GM19438 (cell line): ENCODE data around the gene PHF5A.
"Not testable (repeated sequence)": the region's sequence is repeated elsewhere in the genome, so short reads cannot be mapped to it uniquely, and the experiment has no call there.

Experiments used
- ATAC-seq: cut with Tn5 transposase; IDR thresholded peaks from one replicate; pipeline ENCODE4 v1.9.1; 2021; ENCODE audit warnings: low read depth; ENCODE audit not compliant: unreplicated experiment

PHF5A gene

DNA sequence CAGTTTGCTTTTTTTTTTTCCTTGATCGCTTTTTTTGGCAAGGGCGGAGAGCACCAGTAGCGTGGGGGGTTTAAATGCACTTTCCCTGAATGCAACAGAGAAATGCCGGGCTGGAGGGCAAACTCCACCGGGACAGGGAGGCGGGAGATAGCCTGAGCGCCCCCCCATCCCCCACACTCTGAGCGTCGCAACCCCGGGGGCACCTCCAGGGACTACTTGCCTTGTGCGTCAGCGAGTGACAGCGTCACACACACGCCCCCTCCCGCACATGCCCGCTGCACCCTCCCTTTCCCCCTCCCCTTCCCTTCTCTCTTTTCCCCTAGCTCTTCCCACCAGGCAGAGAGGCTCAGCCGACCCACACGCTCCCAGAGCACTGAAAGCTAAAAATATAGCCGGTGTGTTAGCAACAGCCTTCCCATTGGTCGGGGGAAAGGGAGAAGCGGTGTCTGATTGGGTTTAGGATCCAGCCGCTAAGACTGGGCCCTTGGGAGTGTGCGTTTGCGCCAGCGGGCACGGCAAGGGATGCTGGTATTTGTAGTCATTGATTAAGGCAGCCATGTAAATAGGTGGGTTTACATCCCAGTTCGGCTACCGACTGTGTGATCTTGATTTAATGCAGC is 20.2 kb downstream of the PHF5A start:
- peak; percentile 45 for ATAC-seq

- no peak for ATAC-seq
Observed at GRCh38 chr22:41447435-41448188, 20.9 kb downstream of the PHF5A start.

- ATAC-seq: peak; percentile 38
Observed at GRCh38 chr22:41446639-41447434, 21.7 kb downstream of the PHF5A start, which contains the start of gene TOB2. TOB2 (minus strand) TSS chr22:41446801; CDS start chr22:41437345, 9,456 bp downstream.

DNA sequence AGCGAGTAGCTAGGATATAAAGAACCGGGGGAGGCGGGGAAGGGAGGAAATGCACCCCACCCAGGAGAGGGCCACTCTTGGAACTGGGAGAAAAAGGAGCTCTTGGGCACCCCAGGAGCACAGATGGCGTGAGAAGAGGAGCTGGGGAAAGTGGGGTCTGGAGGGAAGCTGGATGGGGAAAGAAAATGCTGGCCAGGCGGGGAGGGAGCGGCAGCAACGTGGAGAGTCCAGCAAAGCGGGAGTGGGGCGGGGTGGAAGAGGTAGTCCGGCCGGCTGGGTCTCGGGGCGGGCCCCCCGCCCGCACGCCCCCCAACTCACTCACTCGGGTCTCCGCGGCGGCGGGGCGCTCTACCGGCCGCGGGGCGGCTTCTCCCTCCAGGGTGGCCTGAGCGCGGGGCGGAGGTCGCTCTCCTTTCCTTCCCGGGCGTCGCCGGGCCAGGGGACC is 22.4 kb downstream of the PHF5A start:
- ATAC-seq: no peak

GRCh38 chr22:41445129-41446056 is 23.1 kb downstream of the PHF5A start:
- no peak for ATAC-seq

GRCh38 chr22:41444360-41445128 is 23.9 kb downstream of the PHF5A start:
- peak; percentile 47 for ATAC-seq

- ATAC-seq: no peak
Observed at GRCh38 chr22:41442240-41442792, 26.2 kb downstream of the PHF5A start.

DNA sequence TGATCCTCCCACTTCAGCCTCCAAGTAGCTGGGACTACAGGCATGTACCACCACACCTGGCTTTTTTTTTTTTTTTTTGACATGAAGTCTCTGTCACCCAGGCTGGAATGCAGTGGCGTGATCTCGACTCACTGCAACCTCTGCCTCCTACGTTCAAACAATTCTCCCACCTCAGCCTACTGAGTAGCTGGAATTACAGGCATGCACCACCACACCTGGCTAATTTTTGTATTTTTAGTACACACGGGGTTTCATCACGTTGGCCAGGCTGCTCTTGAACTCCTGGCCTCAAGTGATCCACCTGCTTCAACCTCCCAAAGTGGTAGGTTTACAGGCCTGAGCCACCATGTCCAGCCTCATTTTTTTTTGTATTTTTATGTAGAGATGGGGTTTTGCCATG is 28.0 kb downstream of the PHF5A start:
- ATAC-seq: not testable (repeated sequence)

DNA sequence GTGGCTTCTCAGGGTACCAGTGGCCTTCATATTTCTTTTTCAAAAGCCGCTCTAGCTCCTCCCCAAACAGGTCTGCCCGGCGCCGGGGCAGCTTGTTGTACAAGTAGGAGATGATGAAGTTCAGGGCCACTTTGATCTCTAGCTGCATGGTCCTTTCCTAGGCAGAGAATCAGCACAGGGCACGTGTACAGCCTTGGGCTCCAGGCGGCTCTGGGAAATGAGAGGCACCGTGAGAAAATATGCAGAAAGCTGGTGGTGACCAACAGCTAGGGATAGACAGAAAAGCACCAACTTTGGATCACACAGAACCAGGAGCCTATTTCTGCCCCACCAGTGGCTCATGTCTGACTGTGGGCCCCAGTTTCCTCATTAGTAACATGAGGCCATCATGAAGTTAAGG is 31.3 kb downstream of the PHF5A start:
- no peak for ATAC-seq

DNA sequence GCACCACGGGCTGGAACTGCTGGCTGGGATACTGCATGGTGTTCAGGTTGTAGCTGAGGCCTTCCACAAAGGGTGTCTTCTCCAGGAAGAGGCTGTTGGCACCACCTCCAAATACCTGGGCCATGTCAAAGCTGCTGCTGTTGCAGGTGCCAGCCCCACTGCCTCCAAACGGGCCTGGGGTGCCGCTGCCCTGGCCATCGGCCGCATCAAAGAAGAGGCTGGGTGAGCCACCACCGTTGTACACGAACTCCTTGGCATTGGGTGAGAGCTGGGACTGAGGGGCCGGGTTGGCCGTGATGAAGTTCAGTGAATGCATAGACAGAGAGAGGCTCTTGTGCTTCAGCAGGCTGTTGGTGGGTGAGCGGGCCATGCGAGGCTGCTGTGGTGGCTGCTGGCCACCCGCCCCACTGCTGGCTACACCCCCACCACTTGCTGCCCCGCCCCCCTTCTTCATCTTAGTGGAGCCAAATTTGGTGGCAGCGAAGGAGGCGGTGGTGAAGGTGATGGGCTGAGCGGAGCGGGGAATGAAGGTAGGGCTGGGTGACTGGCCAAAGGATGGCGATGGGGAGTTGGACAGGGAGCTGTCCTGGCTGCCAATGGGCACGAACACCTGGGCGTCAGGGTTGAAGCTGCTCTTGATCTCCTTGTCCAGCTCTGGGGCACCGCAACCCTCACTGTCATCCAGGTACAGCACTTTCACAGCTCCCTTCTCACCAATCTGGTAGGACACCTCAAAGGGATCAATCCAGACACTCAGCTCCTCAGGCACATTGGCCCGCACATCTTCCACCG is 32.0 kb downstream of the PHF5A start:
- no peak for ATAC-seq

GRCh38 chr22:41435560-41435959 is 32.9 kb downstream of the PHF5A start:
- ATAC-seq: no peak

DNA sequence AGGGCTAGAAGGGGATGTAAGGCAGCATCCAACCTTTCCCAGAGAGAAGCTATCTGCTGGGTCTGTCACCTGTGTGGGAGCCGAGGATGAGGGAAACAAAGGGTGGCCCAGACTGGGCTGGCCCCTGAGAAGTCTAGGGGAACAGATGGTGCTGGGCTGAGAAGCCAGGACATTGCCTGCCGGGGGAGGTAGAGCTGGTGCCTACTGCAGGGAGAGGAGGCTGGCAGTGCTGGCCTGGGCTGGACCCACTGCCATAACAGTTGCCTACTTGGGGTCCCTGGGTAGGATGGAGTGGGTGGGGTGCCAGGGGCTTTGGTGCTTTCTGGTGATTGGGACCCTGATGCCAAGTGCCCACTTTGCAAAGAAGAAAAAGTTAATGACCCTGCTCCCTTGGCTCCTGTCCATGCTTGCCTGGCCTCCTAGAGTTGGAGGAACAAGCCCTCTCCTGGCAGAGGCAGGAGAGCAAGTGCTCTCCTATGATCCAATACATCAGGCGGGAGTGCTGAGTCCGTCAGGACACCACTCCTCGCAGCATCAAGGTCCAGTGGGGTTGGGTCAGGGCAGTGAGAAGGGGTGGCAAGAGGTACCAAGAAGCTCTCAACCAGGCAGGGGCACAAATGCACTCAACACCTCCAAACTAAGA is 34.0 kb downstream of the PHF5A start:
- not testable (repeated sequence) for ATAC-seq

DNA sequence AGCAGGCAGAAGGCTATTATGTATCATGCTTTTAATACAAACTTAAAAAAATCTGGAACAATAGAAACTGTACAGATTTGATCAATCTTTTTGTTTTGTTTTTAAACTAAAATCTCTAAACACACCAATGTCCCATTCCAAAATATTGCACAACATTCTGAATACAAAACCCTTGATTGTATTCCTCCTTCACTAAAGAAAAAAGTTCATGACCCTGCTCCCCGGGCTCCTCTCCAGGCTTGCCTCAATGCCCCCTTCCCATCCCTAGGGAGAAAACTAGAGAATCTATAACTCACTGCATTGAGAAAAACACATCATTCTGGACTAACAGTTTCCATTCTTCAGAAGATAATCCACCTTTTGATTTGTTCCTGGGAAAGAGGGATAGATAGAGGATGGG is 35.0 kb downstream of the PHF5A start:
- ATAC-seq: not testable (repeated sequence)

GRCh38 chr22:41431656-41432055 is 36.8 kb downstream of the PHF5A start:
- ATAC-seq: no peak

GRCh38 chr22:41429951-41430332 is 38.5 kb downstream of the PHF5A start:
- ATAC-seq: no peak

DNA sequence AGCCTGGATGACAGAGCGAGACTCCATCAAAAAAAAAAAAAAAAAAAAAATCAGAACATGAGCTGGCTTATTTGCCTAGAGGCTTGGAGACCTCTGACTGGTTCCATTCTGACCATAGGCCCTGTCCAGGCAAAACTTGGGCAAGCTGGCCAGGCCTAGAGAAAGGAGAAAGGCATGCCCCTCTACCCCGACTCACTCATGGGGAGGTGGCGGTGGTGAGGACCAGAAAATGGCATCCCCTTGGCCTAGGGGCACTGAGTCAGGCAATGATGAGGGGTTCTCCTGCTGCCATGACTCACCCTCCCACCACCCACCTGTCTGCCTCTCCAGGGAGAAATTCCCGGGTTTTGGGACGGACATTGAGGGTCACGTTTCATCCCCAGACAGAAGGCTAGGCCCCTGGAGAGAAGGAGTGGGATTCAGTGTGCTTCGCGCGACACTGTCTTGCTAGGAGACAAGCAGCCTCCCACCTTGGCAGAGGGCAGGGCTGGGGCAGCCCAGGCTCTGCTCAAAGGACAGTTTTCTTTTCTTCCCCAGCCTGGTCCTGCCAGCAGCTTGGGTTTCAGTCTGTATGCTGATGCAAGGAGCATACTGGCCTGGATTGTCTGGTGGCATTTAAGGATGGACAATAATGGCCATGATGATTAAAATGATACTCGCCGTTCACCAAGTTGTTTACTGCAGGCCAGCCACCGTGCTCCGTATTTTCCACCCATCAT is 39.1 kb downstream of the PHF5A start:
- ATAC-seq: no peak

DNA sequence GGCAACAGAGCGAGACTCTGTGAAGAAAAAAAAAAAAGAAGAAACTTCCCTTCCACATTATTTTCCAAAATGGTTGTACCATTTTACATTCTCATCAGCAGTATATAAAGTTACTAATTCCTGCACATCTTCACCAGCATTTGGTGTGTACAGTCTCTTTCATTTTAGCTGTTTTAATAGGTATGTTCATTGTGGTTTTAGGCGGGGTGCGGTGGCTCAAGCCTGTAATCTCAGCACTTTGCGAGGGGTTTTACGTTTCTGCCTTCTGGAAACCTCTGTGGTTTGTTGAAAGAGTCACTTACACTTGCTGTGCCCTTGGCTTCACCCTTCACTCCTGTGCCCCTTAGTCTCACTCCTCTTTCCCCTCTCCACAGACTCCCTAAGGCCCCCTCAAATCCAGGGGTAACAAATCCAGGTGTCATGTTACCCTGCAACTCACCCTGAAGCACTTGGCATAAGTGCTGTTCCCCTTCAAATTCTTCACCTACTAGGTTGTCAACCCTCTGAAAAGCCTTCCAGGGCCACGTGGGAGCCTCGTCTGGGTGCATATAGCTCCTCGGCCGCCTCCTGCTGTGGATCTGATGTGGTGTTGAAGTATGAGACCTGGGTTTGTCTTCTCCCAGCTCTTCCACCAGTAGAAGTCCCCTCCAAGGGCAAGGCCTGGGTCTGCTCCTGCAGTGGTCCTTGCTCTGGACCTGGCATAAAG is 42.7 kb downstream of the PHF5A start:
- no peak for ATAC-seq
